ENCODE data around the gene SYNJ2BP.

DNA sequence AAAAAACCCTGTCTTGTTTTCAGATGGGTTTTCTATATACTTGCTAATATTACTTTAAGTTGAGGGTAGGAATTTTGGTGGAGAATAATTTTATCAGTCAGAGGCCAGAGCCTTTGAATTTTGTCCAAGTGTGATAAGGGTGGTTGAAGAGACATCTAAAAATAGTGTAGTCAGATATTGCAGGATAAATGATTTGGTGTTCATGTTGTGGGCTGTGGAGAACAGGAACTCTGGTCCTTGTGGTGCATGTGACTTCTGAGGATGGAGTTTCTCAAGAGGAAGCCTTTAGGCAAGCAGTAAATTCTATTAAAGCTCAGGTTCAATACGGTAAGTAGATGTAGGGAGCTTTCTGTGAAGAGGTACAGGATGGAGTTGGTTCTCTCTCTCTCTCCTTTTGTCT lies 37.8 kb upstream of the SYNJ2BP start:
- TF ChIP-seq, protein P1, sequence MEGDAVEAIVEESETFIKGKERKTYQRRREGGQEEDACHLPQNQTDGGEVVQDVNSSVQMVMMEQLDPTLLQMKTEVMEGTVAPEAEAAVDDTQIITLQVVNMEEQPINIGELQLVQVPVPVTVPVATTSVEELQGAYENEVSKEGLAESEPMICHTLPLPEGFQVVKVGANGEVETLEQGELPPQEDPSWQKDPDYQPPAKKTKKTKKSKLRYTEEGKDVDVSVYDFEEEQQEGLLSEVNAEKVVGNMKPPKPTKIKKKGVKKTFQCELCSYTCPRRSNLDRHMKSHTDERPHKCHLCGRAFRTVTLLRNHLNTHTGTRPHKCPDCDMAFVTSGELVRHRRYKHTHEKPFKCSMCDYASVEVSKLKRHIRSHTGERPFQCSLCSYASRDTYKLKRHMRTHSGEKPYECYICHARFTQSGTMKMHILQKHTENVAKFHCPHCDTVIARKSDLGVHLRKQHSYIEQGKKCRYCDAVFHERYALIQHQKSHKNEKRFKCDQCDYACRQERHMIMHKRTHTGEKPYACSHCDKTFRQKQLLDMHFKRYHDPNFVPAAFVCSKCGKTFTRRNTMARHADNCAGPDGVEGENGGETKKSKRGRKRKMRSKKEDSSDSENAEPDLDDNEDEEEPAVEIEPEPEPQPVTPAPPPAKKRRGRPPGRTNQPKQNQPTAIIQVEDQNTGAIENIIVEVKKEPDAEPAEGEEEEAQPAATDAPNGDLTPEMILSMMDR (IDR thresholded peaks at IDR 0.05), result no peak
- no peak for TF ChIP-seq EZH2 (IDR thresholded peaks at IDR 0.05; ENCODE audit: borderline replicate concordance, insufficient read depth, low read depth, low read length, poor library complexity, severe bottlenecking)
